ENCODE measurements around the gene PPP1R26. TPM values are rescaled to one million over a fixed set of nuclear protein-coding genes. Genes with fewer than 3 reads are reported as not detected.

PPP1R26 gene
- total and polyA plus RNA-seq, 2 experiments from 2014 or later: 10.7 to 49.8 TPM

DNA sequence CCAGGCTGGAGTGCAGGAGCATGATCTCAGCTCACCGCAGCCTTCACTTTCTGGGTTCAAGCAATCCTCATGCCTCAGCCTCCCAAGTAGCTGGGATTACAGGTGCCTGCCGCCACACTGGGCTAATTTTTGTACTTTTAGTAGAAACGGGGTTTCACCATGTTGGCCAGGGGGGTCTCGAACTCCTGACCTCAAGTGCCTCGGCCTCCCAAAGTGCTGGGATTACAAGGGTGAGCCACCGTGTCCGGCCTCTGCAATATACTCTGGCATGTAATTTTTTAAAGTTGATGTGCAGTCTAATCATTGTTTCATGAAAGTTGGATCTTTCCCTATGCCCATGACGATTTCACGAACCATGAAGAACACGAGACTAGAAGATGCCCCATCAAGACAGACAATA is 28.6 kb upstream of the PPP1R26 start:
- Histone ChIP-seq H3K36me3 (ENCODE audit: insufficient read depth) (no peaks in the 10 kb centered on the region), H3K4me2 (no peak overlapping the region), H3F3A (replicated peaks; ENCODE audit: low read depth) (no peaks in the 10 kb centered on the region), H4K20me1 (replicated peaks; ENCODE audit: insufficient read depth) (no peaks in the 10 kb centered on the region), H2AFZ (no peak overlapping the region), H3K4me1 (ENCODE audit: insufficient read depth) (no peaks in the 10 kb centered on the region), H3K27me3 (ENCODE audit: insufficient read depth) (no peaks in the 10 kb centered on the region), H3K79me2 (replicated peaks; ENCODE audit: insufficient read depth) (no peaks in the 10 kb centered on the region), H3K27ac (ENCODE audit: low read depth) (no peak overlapping the region), H3K4me3 (no peak overlapping the region), H3K9me2 (ENCODE audit: insufficient read depth) (no peaks in the 10 kb centered on the region)
- Mint-ChIP-seq H3K36me3 (ENCODE audit: low read depth) (peaks cover 6% of the 10 kb centered on the region; the same call in 2 of the 3 replicates), H3K4me3 (no peak overlapping the region), H3K27me3 (ENCODE audit: insufficient read depth, low read depth, poor library complexity) (peaks cover 7% of the 10 kb centered on the region), H3K9me3 (peaks cover 13% of the 10 kb centered on the region; the same call in 2 of the 3 replicates), H3K27ac (no peak overlapping the region), H3K4me1 (peaks cover 2% of the 10 kb centered on the region)
- no peak for TF ChIP-seq ZNF331 (CRISPR knock-in tag; IDR thresholded peaks at IDR 0.05; ENCODE audit: low read depth)
- TF ChIP-seq, protein P1, sequence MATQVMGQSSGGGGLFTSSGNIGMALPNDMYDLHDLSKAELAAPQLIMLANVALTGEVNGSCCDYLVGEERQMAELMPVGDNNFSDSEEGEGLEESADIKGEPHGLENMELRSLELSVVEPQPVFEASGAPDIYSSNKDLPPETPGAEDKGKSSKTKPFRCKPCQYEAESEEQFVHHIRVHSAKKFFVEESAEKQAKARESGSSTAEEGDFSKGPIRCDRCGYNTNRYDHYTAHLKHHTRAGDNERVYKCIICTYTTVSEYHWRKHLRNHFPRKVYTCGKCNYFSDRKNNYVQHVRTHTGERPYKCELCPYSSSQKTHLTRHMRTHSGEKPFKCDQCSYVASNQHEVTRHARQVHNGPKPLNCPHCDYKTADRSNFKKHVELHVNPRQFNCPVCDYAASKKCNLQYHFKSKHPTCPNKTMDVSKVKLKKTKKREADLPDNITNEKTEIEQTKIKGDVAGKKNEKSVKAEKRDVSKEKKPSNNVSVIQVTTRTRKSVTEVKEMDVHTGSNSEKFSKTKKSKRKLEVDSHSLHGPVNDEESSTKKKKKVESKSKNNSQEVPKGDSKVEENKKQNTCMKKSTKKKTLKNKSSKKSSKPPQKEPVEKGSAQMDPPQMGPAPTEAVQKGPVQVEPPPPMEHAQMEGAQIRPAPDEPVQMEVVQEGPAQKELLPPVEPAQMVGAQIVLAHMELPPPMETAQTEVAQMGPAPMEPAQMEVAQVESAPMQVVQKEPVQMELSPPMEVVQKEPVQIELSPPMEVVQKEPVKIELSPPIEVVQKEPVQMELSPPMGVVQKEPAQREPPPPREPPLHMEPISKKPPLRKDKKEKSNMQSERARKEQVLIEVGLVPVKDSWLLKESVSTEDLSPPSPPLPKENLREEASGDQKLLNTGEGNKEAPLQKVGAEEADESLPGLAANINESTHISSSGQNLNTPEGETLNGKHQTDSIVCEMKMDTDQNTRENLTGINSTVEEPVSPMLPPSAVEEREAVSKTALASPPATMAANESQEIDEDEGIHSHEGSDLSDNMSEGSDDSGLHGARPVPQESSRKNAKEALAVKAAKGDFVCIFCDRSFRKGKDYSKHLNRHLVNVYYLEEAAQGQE (IDR thresholded peaks at IDR 0.05; ENCODE audit: unreplicated experiment): no peak
- no peak for TF ChIP-seq CTCF (conservative IDR thresholded peaks at IDR 0.05; ENCODE audit: low read depth in 2 of 2)
- TF ChIP-seq ZNF114 (CRISPR knock-in tag; IDR thresholded peaks at IDR 0.05): no peak
- TF ChIP-seq, protein P2, sequence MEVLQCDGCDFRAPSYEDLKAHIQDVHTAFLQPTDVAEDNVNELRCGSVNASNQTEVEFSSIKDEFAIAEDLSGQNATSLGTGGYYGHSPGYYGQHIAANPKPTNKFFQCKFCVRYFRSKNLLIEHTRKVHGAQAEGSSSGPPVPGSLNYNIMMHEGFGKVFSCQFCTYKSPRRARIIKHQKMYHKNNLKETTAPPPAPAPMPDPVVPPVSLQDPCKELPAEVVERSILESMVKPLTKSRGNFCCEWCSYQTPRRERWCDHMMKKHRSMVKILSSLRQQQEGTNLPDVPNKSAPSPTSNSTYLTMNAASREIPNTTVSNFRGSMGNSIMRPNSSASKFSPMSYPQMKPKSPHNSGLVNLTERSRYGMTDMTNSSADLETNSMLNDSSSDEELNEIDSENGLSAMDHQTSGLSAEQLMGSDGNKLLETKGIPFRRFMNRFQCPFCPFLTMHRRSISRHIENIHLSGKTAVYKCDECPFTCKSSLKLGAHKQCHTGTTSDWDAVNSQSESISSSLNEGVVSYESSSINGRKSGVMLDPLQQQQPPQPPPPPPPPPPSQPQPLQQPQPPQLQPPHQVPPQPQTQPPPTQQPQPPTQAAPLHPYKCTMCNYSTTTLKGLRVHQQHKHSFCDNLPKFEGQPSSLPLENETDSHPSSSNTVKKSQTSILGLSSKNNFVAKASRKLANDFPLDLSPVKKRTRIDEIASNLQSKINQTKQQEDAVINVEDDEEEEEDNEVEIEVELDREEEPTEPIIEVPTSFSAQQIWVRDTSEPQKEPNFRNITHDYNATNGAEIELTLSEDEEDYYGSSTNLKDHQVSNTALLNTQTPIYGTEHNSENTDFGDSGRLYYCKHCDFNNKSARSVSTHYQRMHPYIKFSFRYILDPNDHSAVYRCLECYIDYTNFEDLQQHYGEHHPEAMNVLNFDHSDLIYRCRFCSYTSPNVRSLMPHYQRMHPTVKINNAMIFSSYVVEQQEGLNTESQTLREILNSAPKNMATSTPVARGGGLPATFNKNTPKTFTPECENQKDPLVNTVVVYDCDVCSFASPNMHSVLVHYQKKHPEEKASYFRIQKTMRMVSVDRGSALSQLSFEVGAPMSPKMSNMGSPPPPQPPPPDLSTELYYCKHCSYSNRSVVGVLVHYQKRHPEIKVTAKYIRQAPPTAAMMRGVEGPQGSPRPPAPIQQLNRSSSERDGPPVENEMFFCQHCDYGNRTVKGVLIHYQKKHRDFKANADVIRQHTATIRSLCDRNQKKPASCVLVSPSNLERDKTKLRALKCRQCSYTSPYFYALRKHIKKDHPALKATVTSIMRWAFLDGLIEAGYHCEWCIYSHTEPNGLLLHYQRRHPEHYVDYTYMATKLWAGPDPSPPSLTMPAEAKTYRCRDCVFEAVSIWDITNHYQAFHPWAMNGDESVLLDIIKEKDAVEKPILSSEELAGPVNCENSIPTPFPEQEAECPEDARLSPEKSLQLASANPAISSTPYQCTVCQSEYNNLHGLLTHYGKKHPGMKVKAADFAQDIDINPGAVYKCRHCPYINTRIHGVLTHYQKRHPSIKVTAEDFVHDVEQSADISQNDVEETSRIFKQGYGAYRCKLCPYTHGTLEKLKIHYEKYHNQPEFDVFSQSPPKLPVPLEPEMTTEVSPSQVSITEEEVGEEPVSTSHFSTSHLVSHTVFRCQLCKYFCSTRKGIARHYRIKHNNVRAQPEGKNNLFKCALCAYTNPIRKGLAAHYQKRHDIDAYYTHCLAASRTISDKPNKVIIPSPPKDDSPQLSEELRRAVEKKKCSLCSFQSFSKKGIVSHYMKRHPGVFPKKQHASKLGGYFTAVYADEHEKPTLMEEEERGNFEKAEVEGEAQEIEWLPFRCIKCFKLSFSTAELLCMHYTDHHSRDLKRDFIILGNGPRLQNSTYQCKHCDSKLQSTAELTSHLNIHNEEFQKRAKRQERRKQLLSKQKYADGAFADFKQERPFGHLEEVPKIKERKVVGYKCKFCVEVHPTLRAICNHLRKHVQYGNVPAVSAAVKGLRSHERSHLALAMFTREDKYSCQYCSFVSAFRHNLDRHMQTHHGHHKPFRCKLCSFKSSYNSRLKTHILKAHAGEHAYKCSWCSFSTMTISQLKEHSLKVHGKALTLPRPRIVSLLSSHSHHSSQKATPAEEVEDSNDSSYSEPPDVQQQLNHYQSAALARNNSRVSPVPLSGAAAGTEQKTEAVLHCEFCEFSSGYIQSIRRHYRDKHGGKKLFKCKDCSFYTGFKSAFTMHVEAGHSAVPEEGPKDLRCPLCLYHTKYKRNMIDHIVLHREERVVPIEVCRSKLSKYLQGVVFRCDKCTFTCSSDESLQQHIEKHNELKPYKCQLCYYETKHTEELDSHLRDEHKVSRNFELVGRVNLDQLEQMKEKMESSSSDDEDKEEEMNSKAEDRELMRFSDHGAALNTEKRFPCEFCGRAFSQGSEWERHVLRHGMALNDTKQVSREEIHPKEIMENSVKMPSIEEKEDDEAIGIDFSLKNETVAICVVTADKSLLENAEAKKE (CRISPR knock-in tag; IDR thresholded peaks at IDR 0.05): no peak
- no peak for TF ChIP-seq EZH2 (IDR thresholded peaks at IDR 0.05; ENCODE audit: low read depth, unreplicated experiment)
- no peak for TF ChIP-seq CREB1 (CRISPR knock-in tag; IDR thresholded peaks at IDR 0.05; ENCODE audit: low read depth)
- TF ChIP-seq ETS1 (IDR thresholded peaks at IDR 0.05): no peak
- TF ChIP-seq NANOG (IDR thresholded peaks at IDR 0.05; ENCODE audit: borderline replicate concordance): no peak
- no peak for TF ChIP-seq POLR2AphosphoS5 (IDR thresholded peaks at IDR 0.05; ENCODE audit: low read depth)
- no peak for TF ChIP-seq EZH2phosphoT487 (IDR thresholded peaks at IDR 0.05; ENCODE audit: unreplicated experiment)
- no peak for TF ChIP-seq STAT1 (IDR thresholded peaks at IDR 0.05; ENCODE audit: unreplicated experiment)
- TF ChIP-seq JUNB (IDR thresholded peaks at IDR 0.05; ENCODE audit: unreplicated experiment): no peak
- ATAC-seq: no peak
- DNase-seq (ENCODE audit: low spot score): no peak

All from GM23338 (cell line).